GM10847 (cell line): ENCODE results near the gene SUMO1.

Experiments used
- POLR2A ChIP-seq: IDR thresholded peaks from 2 replicates; pipeline ENCODE4 v1.6.1; 2011; ENCODE audit not compliant: insufficient read length; ENCODE audit errors: extremely low read depth

The SUMO1 gene

DNA sequence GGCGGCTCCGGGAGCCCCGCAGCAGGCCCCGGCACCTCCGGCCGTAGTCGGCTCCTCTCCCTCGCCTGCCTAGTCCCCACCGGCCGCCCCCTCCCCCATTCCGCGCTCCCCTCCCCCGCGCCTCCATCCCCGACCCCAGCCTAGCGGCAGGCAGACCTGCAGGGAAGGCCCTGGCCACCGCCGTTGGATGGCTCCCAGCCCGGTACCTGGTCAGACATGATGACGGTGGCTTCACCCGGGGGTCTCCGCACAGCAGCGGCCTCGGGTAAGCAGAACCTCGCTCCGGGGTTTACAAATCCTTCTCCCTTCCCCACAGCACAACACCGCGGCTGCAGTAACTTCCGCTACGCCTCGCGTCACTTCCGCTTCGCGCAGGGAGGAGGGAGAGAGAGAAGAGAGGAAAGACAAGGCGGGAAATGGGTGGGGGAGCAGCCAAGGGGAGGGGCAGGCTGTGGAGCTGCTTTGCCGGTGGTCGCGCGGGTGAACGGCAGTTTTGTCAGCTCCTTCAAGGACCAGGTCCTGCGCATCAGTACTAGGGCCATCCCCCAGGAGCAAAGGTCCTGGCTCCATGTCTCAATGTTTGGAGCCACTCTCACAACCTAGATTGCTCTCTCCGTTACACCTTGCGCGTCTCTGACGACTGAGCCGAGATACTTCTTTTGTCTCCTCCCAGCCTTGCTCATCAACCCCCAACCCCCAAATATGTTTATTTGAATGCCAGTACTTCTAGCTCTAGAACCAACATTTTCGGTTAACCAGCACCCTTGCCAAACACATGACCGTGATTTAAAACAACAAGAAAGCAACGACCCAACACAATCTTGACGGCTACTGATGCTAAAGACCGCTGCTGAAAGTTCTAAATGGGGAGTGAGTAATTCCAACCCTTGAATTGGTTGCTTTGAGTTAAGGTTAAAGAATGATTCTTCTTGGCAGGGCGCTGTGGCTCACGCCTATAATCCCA, at the start of gene SUMO1:
Gene SUMO1, minus strand, starts transcription at position 364 of the 964 bp plus-strand sequence. Its CDS starts 146 bp downstream, at position 218.
- peak; percentile 64 for TF ChIP-seq POLR2A

DNA sequence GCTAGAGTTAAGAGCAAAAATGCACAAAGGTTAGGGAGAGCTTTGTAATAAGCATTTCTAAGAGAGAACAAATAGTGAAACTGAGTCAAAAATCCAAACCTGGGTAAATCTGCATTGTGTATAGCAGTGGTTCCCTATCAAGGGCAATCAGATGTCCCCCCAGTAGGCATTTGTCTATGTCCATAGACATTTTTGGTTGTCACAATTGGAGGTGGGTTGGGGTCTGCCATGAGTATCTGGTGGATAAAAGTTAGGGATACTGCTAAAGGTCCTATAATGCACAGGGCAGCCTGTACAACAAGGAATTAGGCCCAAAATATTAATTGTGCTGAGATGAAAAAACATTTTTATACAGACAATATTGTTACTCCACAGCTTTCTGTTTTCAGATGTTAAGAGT, 48.2 kb upstream of the SUMO1 start:
- no peak for TF ChIP-seq POLR2A

DNA sequence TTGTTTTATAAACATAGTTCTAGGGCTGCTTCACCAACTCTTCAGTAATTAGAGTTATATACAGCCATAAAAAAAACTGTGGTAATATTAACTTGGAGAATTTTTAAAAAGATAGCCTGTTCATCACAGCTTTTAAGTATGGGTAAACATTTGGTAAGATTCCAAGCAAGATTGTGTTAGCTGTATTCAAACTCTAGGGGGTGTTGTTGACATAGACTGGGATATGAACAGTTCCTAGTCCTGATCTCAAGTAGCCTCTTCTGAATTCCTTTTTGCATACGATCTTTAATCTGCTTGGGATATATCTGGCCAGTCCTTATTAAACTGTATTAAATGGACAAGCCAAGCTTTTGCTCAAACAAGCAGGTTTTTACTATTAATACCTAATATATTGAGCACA, 40.5 kb upstream of the SUMO1 start:
- TF ChIP-seq POLR2A: no peak

DNA sequence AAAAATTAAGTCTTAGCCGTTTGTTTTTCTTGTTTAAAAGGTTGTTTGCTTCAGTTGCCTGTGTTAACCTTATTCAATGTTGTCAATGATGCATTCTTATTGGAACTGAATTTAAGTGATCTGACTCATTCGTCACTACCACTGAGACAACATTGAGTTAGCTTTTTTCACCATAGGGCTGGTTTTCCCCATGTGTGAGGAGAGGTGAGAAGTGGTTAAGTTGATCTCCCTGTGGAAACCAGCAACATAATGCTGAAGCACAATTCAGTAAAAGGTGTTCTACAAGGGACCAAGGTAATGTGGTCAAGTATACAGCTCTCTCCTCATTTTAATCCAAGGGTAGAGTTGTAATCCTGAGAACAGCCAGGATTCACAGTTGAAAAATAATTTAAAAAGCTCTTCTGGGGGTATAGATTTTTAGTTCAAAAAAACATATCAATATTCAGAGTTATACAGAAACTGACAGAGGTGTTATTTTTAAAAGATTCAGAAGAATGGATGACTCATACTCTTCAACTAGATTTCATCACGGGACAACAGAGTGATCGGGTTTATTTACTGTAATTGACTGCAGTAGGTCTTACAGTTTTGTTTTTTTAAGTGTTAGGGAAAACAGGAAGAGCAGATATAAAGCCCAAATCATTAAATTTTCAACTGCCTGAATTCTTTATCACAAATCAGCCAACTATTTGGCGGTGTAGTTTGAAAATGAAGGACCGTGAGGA, 39.8 kb upstream of the SUMO1 start:
- TF ChIP-seq POLR2A: no peak

DNA sequence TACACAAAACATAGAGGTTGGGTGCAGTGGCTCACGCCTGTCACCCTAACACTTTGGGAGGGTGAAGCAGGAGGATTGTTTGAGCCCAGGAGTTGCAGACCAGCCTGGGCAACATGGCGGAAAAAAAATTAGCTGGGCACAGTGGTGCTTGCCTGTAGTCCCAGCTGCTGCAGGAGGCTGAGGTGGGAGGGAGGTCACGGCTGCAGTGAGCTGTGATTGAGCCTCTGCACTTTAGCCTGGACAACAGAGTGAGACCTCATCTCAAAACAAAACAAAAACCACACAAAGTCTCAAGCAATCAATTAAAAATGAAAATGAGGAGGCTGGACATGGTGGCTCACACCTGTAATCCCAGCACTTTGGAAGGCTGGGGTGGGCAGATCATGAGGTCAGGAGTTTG, 32.1 kb upstream of the SUMO1 start:
- no peak for TF ChIP-seq POLR2A

DNA sequence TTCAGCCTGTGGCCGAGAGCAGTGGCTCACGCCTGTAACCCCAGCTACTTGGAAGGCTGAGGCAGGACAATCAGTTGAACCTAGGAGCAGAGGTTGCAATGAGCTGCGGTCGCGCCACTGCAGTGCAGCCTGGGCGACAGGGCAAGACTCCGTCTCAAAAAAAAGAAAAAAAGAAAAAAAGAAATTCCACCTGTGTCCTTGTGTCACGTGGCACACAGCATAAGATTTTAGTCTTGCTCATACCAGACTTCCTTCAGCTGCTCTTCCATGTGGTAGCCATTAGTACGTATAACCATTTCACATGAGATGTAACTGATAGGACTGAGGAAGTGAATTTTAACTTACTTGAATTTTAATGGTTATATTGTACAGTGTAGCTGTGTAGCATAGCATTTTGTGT, 31.2 kb upstream of the SUMO1 start:
- TF ChIP-seq POLR2A: no peak

DNA sequence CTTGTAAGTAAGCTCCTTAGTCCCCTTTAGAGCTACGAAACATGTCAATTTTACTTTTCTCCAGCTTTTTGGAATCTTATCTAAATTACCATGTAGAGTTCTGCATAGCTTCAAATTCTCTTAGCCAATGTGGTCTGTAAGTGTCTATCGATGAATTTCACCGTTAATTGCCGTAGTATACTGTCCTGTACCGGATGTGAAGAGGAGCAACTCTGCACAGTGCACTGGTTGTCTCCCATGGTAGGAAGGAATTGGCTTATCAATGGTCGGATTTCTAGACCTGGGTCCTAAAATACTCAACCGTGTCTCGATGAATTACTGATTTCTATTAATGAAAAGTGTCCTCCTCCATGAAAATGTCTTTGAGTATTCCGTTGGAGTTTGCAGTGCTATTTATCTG, 29.1 kb upstream of the SUMO1 start:
- no peak for TF ChIP-seq POLR2A

DNA sequence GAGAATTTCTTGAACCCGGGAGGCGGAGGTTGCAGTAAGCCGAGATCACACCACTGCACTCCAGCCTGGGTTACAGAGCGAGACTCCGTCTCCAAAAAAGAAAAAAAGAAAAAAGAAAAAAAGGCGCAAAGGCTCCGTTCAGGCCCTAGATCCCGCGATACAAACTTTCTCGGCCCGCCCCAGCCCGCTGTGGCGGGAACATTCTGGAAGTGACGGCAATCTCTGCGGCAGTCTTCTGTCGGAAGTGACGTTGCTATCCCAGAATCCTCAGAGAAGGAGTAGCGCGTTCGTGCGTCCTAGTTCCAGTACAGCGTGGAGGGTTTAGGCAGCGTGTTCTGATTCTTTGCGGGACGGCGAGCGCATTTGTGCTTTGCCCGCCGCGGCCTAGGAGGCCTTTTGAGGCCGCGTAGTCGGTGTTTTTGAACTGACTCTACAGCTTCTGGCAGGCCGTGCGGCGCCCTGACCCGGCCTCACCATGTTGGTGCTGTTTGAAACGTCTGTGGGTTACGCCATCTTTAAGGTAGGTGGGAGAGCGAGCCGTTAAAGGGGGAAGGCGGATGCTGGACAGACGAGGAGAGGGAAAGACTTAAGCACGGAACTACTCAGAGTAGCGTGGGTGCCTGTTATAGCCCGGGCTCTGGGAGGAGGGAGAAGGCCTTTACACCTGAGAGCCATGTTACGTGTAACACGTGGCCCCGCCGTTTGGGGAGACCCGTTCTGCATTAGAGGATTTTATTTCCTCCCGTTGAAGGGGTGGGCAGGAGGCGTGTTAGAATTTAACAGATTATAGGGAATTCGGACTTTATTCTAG, 27.3 kb upstream of the SUMO1 start, which contains the start of gene NOP58:
Gene NOP58, plus strand, starts transcription at position 297 of the 811 bp plus-strand sequence. Its CDS starts 179 bp downstream, at position 476.
- TF ChIP-seq POLR2A: peak; percentile 93

DNA sequence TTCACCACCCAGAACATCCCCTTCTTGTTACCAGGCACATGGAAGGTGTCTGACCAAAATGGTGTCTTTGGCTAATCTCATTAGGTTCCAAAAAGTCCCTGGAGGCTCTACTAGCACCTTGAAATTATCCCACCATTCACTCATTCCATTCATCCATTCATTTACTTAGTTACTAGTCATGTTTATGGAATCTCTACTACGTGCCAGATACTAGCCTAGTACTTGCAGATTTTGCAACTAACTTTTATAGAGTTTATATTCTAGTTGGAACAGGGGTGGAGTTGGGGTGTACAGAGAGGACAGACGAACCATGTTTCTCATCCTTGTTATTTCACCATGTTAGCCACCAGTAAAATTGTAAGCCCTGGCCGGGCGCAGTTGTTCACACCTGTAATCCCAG, 23.1 kb upstream of the SUMO1 start:
- TF ChIP-seq POLR2A: no peak

DNA sequence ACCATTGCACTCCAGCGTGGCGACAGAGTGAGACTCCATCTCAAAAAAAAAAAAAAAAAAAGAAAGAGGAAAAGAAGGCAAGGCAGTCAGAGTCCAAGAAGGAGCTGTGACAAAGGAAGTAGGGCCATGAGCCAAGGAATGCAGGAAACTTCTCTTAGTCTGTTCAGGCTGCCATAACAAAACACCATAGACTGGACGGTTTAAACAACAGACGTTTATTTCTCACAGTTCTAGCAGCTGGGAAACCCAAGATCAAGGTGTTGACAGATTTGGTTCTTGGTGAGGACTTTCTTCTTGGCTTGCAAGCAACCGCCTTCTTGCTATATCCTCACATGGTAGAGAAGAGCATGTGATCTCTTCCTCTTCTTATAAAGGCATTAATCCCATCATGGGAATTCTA, 13.1 kb upstream of the SUMO1 start:
- no peak for TF ChIP-seq POLR2A

DNA sequence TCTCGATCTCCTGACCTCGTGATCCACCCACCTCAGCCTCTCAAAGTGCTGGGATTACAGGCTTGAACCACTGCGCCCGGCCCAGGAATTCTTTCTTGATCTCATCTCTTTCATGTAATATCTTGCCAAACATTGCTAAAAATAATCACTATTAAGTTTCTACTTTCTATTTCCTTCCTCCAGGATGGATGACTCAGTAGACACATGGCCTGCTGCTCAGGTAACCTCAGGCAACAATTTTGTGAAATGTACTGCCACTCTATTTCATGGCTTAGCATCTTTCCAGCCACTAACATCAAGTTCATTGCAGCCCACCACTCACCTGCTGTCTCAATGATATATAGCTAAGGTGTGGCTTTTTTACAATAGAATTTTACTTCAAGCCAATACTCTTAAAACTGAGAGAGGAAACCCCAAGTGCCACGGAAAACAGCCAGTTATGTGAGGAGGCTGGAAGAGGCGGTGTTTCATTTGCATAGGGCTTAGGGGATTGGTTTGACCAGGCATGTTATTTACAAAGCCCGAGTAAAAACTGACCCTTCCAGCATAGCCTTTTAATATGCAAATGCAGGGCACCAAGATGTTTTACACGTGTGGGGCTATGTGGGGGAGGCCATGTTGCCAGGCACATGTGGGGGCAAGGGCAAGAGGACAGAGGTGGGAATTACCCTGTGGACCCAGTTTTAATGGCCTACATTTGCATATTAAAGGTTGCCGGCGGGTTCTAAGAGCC, 11.3 kb upstream of the SUMO1 start:
- TF ChIP-seq POLR2A: no peak

DNA sequence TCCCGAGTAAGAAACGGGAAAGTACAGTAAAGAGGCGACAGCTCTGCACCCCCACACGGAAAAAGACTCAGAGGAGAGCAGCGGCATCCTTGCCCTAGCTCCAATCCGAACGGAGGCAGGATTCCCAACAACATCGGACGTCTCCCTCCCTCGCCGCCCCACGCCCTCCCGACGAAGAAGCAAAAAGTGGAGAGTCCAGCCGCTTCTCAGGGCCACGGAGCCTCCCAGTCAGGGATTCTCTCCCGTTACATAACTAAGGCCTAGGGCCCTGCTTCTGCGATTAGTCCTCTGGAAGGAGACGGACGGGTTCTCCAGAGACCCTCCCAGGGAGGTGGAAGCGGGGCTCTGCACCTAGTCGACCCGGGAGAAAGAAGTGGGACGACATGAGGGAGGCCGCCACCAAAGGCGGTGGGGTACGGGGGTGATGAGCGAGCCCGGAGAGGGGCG, 587 bp downstream of the SUMO1 start:
- TF ChIP-seq POLR2A: no peak

DNA sequence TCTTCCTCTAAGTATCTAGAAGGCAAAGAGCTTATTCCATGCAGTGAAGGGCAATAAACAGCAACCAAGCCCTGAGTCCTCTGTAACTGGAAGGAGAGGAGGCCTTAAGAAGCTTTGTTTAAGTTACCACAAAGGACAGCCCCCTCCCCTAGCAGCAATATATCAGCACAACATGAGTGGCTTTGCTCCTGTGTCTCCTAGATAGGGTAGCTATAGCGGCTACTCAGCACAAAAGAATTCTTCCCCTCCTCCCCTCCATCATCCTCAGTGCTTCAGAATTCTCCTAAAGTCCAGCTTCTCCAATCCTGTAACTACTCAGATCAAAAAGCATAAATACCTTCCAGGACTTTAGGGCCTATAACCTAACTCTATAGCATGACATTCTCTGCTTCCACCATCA, 16.5 kb downstream of the SUMO1 start:
- TF ChIP-seq POLR2A: no peak

DNA sequence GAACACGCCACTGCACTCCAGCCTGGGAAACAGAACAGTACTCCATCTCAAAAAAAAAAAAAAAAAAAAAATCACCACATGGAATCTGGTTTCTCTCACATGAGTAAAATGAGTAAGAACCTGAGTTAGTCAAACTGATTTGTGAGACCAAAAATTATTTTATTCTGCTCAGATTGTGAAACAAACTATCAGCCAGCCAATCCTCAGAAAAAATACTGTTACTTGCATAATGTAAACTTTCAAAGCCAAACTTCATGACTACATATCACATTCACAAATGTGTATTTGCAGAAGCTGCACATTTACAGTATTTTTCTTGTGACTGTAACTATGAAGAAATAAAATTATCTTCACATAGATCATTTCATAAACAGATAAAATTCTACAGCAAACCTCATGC, 23.2 kb downstream of the SUMO1 start:
- TF ChIP-seq POLR2A: no peak

DNA sequence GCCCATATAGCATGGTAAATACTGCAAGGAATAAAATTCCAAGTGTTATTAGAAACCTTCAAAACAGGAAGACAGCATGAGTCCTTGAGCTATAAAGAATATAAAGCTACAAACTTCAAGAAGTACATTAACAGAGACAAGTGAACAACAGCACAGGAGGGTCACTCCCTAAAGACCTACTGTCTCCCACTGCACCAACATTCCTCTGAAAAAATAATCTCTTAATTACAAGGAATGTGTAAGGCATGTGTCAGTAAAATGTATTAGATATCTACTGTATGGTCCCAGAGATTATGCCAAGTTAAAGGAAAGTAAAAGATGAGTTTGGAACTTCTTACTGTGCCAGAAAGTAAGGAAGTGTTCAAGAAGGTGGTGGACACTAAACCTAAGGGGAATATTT, 29.9 kb downstream of the SUMO1 start:
- no peak for TF ChIP-seq POLR2A

DNA sequence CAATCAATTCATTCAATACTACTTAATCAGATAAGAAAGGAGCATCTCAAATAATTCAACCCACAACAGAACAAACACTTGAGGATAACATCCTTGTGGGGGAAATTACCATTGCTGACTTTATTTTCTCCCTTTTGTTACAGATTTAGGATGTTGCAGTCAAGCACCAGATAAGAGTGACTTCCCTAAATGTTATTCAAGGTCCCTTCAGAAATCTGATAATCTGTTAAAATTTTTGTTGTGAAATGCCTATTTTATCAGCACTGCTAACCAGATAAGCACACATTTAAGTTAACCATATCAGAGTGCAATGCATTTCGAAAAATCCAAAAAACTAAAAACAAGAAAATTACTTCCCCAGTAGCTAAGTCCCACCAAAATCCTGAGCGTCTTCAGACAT, 33.5 kb downstream of the SUMO1 start:
- no peak for TF ChIP-seq POLR2A
